ENCODE measurements around the gene FCRL2. TPM values are rescaled to one million over a fixed set of nuclear protein-coding genes. Genes with fewer than 3 reads are reported as not detected.

The FCRL2 gene
- total RNA-seq, 1 experiment from 2014 or later, result not detected

GRCh38 chr1:157766792-157767191, 10.1 kb downstream of the FCRL2 start:
- ChIA-PET CTCF (no interaction called here), POLR2A (ENCODE audit: unreplicated experiment) (no interaction called here)
- no peak for TF ChIP-seq EZH2 (IDR thresholded peaks at IDR 0.05; ENCODE audit: low read depth)
- TF ChIP-seq, protein P1, sequence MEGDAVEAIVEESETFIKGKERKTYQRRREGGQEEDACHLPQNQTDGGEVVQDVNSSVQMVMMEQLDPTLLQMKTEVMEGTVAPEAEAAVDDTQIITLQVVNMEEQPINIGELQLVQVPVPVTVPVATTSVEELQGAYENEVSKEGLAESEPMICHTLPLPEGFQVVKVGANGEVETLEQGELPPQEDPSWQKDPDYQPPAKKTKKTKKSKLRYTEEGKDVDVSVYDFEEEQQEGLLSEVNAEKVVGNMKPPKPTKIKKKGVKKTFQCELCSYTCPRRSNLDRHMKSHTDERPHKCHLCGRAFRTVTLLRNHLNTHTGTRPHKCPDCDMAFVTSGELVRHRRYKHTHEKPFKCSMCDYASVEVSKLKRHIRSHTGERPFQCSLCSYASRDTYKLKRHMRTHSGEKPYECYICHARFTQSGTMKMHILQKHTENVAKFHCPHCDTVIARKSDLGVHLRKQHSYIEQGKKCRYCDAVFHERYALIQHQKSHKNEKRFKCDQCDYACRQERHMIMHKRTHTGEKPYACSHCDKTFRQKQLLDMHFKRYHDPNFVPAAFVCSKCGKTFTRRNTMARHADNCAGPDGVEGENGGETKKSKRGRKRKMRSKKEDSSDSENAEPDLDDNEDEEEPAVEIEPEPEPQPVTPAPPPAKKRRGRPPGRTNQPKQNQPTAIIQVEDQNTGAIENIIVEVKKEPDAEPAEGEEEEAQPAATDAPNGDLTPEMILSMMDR (conservative IDR thresholded peaks at IDR 0.05), result no peak
- H3F3A ChIP-seq (ENCODE audit: insufficient read depth, low read depth), result no peaks in the 10 kb centered on the region
- no peak overlapping the region for H3K4me3 ChIP-seq
- H3K36me3 ChIP-seq (ENCODE audit: low read depth), result no peaks in the 10 kb centered on the region
- DNase-seq, result no peak
- H3K9me2 ChIP-seq (ENCODE audit: insufficient read depth), result no peaks in the 10 kb centered on the region
- H3K27me3 ChIP-seq (ENCODE audit: insufficient read depth, low read depth), result peaks cover 45% of the 10 kb centered on the region
- no peaks in the 10 kb centered on the region for H4K20me1 ChIP-seq (ENCODE audit: insufficient read depth)
- no peaks in the 10 kb centered on the region for H3K79me2 ChIP-seq (ENCODE audit: low read depth)
- no peak overlapping the region for H2AFZ ChIP-seq
- H3K4me1 ChIP-seq (replicated peaks; ENCODE audit: insufficient read depth), result no peaks in the 10 kb centered on the region
- no TSS peak for BruUV-seq (replicated peaks)
- no peak overlapping the region for H3K4me2 ChIP-seq
- no peak overlapping the region for H3K27ac ChIP-seq
- H3K9me3 ChIP-seq (ENCODE audit: insufficient read depth, low read depth), result no peaks in the 10 kb centered on the region
- intact Hi-C loops (cut with micrococcal nuclease; ENCODE audit: unreplicated experiment), result no loop called here

DNA sequence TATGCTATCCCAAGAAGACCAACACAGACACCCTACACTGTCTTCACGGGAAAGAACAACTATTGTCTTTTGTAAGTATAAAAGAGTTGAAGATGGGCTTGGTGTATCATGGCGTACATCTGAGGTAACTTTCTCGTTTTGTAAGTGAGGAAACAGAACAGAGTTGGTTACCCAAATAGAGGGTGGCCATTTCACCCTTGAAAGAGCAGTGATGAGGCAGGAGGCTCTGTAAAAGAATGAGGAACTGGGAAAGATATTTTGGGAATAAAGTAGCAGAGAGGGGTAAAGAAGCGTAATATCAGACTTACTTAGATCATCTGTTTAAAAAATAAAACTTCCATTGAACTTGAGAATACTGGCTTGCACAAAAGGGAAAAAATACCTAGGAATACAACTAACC, 18.9 kb downstream of the FCRL2 start:
- Histone ChIP-seq H3K4me3 (no peak overlapping the region), H3F3A (ENCODE audit: insufficient read depth, low read depth) (no peaks in the 10 kb centered on the region), H3K79me2 (ENCODE audit: low read depth) (no peaks in the 10 kb centered on the region), H3K27ac (no peak overlapping the region), H4K20me1 (ENCODE audit: insufficient read depth) (no peaks in the 10 kb centered on the region), H3K36me3 (ENCODE audit: low read depth) (no peaks in the 10 kb centered on the region), H3K9me2 (ENCODE audit: insufficient read depth) (0 out of 2 replicates have a peak, but pooled peaks cover 3% of the 10 kb centered on the region), H3K9me3 (ENCODE audit: insufficient read depth, low read depth) (no peaks in the 10 kb centered on the region), H3K4me1 (replicated peaks; ENCODE audit: insufficient read depth) (no peaks in the 10 kb centered on the region), H3K4me2 (no peak overlapping the region), H2AFZ (no peak overlapping the region), H3K27me3 (ENCODE audit: insufficient read depth, low read depth) (peaks cover 4% of the 10 kb centered on the region; the same call in 1 of the 2 replicates)
- ChIA-PET CTCF (no interaction called here), POLR2A (ENCODE audit: unreplicated experiment) (no interaction called here)
- intact Hi-C loops (cut with micrococcal nuclease; ENCODE audit: unreplicated experiment), result no loop called here
- TF ChIP-seq, protein P1 (conservative IDR thresholded peaks at IDR 0.05), result no peak
- TF ChIP-seq EZH2 (IDR thresholded peaks at IDR 0.05; ENCODE audit: low read depth), result no peak
- no peak for DNase-seq
- no TSS peak for BruUV-seq (replicated peaks)

DNA sequence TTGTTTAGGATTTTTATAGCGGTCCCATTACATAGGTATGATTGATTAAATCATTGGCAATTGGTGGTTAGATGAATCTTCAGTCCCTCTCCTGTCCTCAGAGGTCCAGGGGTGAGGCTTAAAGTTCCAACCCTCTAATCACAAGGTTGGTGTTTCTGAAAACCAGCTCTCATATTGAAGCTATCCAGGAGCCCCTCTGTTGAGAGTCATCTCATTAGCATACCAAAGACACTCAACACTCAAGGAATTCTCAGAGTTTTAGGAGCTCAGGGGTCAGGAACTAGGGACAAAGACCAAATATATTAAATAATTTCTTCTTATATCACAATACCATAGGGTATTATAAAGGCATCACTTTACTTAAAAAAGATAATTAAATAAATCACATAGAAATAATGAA, 23.3 kb downstream of the FCRL2 start:
- DNase-seq, result no peak
- no peak for TF ChIP-seq EZH2 (IDR thresholded peaks at IDR 0.05; ENCODE audit: low read depth)
- intact Hi-C loops (cut with micrococcal nuclease; ENCODE audit: unreplicated experiment), result no loop called here
- H3K27ac ChIP-seq, result no peak overlapping the region
- no peaks in the 10 kb centered on the region for H3K79me2 ChIP-seq (ENCODE audit: low read depth)
- no peaks in the 10 kb centered on the region for H3K9me2 ChIP-seq (ENCODE audit: insufficient read depth)
- no peaks in the 10 kb centered on the region for H3K4me1 ChIP-seq (replicated peaks; ENCODE audit: insufficient read depth)
- no peaks in the 10 kb centered on the region for H3K36me3 ChIP-seq (ENCODE audit: low read depth)
- H3K27me3 ChIP-seq (ENCODE audit: insufficient read depth, low read depth), result no peaks in the 10 kb centered on the region
- ChIA-PET POLR2A (ENCODE audit: unreplicated experiment) (no interaction called here), CTCF (no interaction called here)
- no TSS peak for BruUV-seq (replicated peaks)
- H3K4me2 ChIP-seq, result no peak overlapping the region
- H3F3A ChIP-seq (ENCODE audit: insufficient read depth, low read depth), result no peaks in the 10 kb centered on the region
- no peaks in the 10 kb centered on the region for H3K9me3 ChIP-seq (ENCODE audit: insufficient read depth, low read depth)
- H3K4me3 ChIP-seq, result no peak overlapping the region
- no peaks in the 10 kb centered on the region for H4K20me1 ChIP-seq (ENCODE audit: insufficient read depth)
- no peak overlapping the region for H2AFZ ChIP-seq

DNA sequence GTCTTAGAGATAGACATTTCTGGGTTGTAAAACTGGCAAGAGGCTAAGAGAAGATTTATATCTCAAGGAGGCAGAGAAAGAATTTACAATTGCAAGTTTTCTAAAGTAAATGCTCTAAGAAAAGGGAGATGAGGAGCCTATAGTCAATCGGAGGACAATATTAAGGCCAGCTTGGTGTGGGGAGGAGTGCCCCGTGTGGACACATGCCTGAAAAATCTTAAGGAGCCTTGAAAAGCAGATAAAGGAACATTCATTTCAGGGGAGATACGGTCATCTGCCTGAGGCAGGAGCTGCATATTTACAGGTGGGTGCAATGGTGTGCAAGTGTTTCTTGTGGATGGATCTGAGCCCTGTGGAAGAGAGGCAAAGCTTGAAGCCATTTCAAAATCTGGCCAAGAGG, 25.6 kb downstream of the FCRL2 start:
- Histone ChIP-seq H4K20me1 (ENCODE audit: insufficient read depth) (no peaks in the 10 kb centered on the region), H3K27me3 (ENCODE audit: insufficient read depth, low read depth) (no peaks in the 10 kb centered on the region), H3K36me3 (ENCODE audit: low read depth) (no peaks in the 10 kb centered on the region), H3K27ac (no peak overlapping the region), H3K9me3 (ENCODE audit: insufficient read depth, low read depth) (no peaks in the 10 kb centered on the region), H3K4me2 (no peak overlapping the region), H2AFZ (no peak overlapping the region), H3F3A (ENCODE audit: insufficient read depth, low read depth) (no peaks in the 10 kb centered on the region), H3K4me3 (no peak overlapping the region), H3K9me2 (ENCODE audit: insufficient read depth) (no peaks in the 10 kb centered on the region), H3K4me1 (replicated peaks; ENCODE audit: insufficient read depth) (no peaks in the 10 kb centered on the region), H3K79me2 (ENCODE audit: low read depth) (no peaks in the 10 kb centered on the region)
- TF ChIP-seq, protein P1 (conservative IDR thresholded peaks at IDR 0.05), result no peak
- TF ChIP-seq EZH2 (IDR thresholded peaks at IDR 0.05; ENCODE audit: low read depth), result no peak
- intact Hi-C loops (cut with micrococcal nuclease; ENCODE audit: unreplicated experiment), result no loop called here
- DNase-seq, result no peak
- ChIA-PET POLR2A (ENCODE audit: unreplicated experiment) (no interaction called here), CTCF (no interaction called here)
- no TSS peak for BruUV-seq (replicated peaks)
